Measurements from ENCODE around the gene CDC40. TPM values are rescaled to one million over a fixed set of nuclear protein-coding genes. Genes with fewer than 3 reads are reported as not detected.

Gene CDC40
- total RNA-seq, 3 donors from 2014 or later: 17.8 to 27.4 (median 20.3) TPM

- Histone ChIP-seq H3K27me3 (no peaks in the 10 kb centered on the region), H3K27ac (no peak overlapping the region), H3K4me1 (no peaks in the 10 kb centered on the region), H3K36me3 (no peaks in the 10 kb centered on the region), H3K9me3 (no peaks in the 10 kb centered on the region), H3K4me3 (no peak overlapping the region)
- DNase-seq (ENCODE audit: low spot score in 2 of 2): no peak
- intact Hi-C loops (cut with DNase I; ENCODE audit: low total_unique reads): no loop called here
- TF ChIP-seq CTCF (IDR thresholded peaks at IDR 0.05): no peak
- no peak for TF ChIP-seq POLR2AphosphoS5 (IDR thresholded peaks at IDR 0.05)
- no peak for TF ChIP-seq POLR2A (IDR thresholded peaks at IDR 0.05)
Observed at GRCh38 chr6:110188791-110189190, 8.6 kb downstream of the CDC40 start.

GRCh38 chr6:110190726-110191125, 10.5 kb downstream of the CDC40 start:
- TF ChIP-seq POLR2AphosphoS5 (IDR thresholded peaks at IDR 0.05) (no peak), POLR2A (IDR thresholded peaks at IDR 0.05) (no peak), CTCF (IDR thresholded peaks at IDR 0.05) (no peak)
- intact Hi-C loops (cut with DNase I; ENCODE audit: low total_unique reads): no loop called here

GRCh38 chr6:110191477-110191876, 11.2 kb downstream of the CDC40 start:
- intact Hi-C loops (cut with DNase I; ENCODE audit: low total_unique reads): no loop called here
- no peak for TF ChIP-seq CTCF (IDR thresholded peaks at IDR 0.05)
- no peak overlapping the region for H3K4me3 ChIP-seq
- H3K27ac ChIP-seq: no peak overlapping the region
- DNase-seq (ENCODE audit: low spot score in 2 of 2): no peak
- H3K27me3 ChIP-seq: no peaks in the 10 kb centered on the region
- no peaks in the 10 kb centered on the region for H3K36me3 ChIP-seq
- no peaks in the 10 kb centered on the region for H3K9me3 ChIP-seq
- H3K4me1 ChIP-seq: no peaks in the 10 kb centered on the region

More at GRCh38 chr6:110190726-110191125, 10.5 kb downstream of the CDC40 start:
- Histone ChIP-seq H3K9me3 (no peaks in the 10 kb centered on the region), H3K27ac (no peak overlapping the region), H3K36me3 (no peaks in the 10 kb centered on the region), H3K27me3 (no peaks in the 10 kb centered on the region), H3K4me3 (no peak overlapping the region), H3K4me1 (no peaks in the 10 kb centered on the region)
- no peak for DNase-seq (ENCODE audit: low spot score in 2 of 2)

GRCh38 chr6:110195639-110196038, 15.4 kb downstream of the CDC40 start:
- H3K27ac ChIP-seq: no peak overlapping the region

GRCh38 chr6:110196874-110197273, 16.6 kb downstream of the CDC40 start:
- Histone ChIP-seq H3K9me3 (no peaks in the 10 kb centered on the region), H3K4me3 (no peak overlapping the region), H3K4me1 (no peaks in the 10 kb centered on the region), H3K27me3 (no peaks in the 10 kb centered on the region), H3K27ac (no peak overlapping the region), H3K36me3 (no peaks in the 10 kb centered on the region)
- DNase-seq (ENCODE audit: low spot score in 2 of 2): no peak
- intact Hi-C loops (cut with DNase I; ENCODE audit: low total_unique reads): no loop called here
- TF ChIP-seq POLR2AphosphoS5 (IDR thresholded peaks at IDR 0.05): no peak
- no peak for TF ChIP-seq CTCF (IDR thresholded peaks at IDR 0.05)
- TF ChIP-seq POLR2A (IDR thresholded peaks at IDR 0.05): no peak

More at GRCh38 chr6:110195639-110196038, 15.4 kb downstream of the CDC40 start:
- no peaks in the 10 kb centered on the region for H3K9me3 ChIP-seq
- H3K36me3 ChIP-seq: no peaks in the 10 kb centered on the region
- H3K4me3 ChIP-seq: no peak overlapping the region
- H3K27me3 ChIP-seq: no peaks in the 10 kb centered on the region
- no peak for TF ChIP-seq POLR2AphosphoS5 (IDR thresholded peaks at IDR 0.05)
- no peak for TF ChIP-seq CTCF (IDR thresholded peaks at IDR 0.05)
- no peak for TF ChIP-seq POLR2A (IDR thresholded peaks at IDR 0.05)
- intact Hi-C loops (cut with DNase I; ENCODE audit: low total_unique reads): no loop called here
- H3K4me1 ChIP-seq: no peaks in the 10 kb centered on the region
- DNase-seq (ENCODE audit: low spot score in 2 of 2): no peak
